ENCODE data around the gene SLC25A1.

Gene SLC25A1

DNA sequence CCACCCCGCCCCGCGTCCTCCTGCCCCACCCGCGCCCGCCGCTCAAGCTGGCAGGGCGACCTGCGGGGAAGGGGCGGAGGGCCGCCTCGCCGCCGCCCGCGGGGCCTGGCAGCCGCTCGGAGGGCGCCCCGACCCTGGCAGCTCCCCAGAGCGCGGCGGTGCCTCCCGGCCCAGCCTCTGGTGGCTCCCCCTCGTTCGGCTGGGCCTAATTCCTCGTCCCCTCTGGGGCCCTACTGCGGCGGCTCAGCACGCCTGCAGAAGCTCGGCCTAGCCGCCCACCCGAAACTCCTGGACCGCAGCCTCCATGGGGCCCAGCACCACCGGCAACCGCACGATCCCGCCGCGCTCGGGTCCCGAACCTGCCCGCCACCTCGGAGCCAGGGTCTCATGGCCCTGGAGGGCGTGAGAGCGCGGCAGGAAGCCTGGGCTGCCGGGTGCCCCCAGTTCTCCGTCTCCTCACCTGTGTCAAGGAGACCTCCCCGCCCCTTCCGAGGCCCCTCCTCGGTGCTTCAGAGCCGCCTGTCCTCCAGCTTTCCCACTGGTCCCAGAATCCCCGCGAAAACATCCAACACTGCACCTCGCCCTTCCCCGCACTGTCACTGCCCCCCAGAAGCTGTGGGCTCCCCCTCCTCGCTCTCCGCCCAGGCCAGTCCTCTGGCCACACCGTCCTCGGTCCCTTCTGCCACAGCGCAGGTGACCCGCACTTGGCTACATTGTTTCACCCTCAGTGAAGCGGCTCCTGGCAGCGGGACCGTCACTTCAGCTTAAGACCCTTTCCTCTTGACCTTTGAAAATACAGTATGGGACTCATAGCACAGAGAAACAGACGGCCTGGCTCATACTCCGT is 27.8 kb downstream of the SLC25A1 start:
- DNase-seq (ENCODE audit: insufficient read length): no peak
- FAIRE-seq: no peak
- no peak for TF ChIP-seq POLR2A (IDR thresholded peaks at IDR 0.05; ENCODE audit: low read depth, low read length)
- no peak for TF ChIP-seq POLR2AphosphoS5 (IDR thresholded peaks at IDR 0.05; ENCODE audit: low read depth, low read length)
- no peak for TF ChIP-seq TAF1 (IDR thresholded peaks at IDR 0.05; ENCODE audit: borderline replicate concordance, low read depth, low read length)

DNA sequence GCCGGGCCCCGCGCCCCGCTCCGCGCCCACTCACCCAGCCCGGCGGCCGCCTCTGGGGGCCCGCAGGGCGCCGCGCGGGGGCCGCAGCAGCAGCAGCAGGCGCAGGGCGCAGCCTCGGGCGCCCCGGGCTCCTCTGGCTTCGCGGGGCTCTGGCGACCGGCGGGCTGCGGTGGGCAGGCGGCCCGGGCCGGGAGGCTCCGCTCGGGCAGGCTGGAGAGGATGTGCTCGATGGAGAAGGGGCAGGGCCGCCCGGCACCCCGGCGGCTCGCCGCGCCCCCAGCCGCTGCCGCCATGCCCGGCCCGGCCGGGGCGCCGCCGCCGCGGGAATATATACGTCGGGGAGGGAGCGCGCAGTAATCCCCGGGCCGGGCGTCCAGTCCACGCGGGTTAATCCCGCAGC is 28.5 kb downstream of the SLC25A1 start, which contains the start of gene GSC2:
GSC2 (minus strand) TSS at position 302 of the 400 bp plus-strand sequence; CDS start at position 293, 9 bp downstream.
- no peak for FAIRE-seq
- TF ChIP-seq POLR2AphosphoS5 (IDR thresholded peaks at IDR 0.05; ENCODE audit: low read depth, low read length) (no peak), POLR2A (IDR thresholded peaks at IDR 0.05; ENCODE audit: low read depth, low read length) (no peak), TAF1 (IDR thresholded peaks at IDR 0.05; ENCODE audit: borderline replicate concordance, low read depth, low read length) (no peak)
- no peak for DNase-seq (ENCODE audit: insufficient read length)

DNA sequence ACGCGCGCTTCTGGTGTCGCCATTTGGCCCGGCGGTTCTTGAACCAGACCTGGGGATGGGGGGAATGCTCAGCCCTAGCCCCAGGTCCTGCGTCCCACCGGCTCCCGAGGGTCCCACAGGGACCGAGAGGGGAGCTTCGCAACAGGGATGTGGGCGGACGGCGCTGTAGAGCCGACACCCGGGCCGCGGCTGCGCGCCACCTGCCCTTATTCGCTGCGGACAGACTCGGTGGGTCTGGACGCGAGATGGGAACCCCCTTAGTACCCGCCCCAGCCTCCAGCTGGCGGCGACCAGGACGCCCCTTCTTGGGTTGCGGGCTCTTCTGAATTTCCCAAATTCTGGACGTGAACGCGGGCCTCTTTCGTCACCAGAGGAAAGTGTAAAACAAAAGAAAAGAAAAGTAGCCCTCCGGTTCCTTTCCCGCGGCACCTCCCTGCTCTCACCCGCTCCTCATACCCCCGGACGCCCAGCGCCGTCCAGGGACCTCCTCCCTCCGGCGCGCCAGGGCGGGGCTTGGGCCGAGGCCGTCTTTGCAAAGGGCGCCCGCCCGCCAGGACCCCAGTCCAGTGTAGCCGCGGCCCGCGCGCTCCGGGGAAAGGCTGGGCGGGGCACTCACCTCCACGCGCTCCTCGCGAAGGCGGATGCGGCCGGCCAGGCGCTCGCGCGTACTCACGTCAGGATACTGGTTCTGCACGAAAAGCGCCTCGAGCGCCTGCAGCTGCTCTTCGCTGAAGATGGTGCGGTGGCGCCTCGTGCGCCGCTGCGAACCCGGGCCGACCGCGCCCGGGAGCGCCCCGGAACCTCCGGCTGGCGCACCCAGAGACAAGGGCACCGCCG is 29.3 kb downstream of the SLC25A1 start:
- no peak for TF ChIP-seq POLR2A (IDR thresholded peaks at IDR 0.05; ENCODE audit: low read depth, low read length)
- TF ChIP-seq TAF1 (IDR thresholded peaks at IDR 0.05; ENCODE audit: borderline replicate concordance, low read depth, low read length): no peak
- TF ChIP-seq POLR2AphosphoS5 (IDR thresholded peaks at IDR 0.05; ENCODE audit: low read depth, low read length): no peak
- FAIRE-seq (no peak), DNase-seq (ENCODE audit: insufficient read length) (no peak)

DNA sequence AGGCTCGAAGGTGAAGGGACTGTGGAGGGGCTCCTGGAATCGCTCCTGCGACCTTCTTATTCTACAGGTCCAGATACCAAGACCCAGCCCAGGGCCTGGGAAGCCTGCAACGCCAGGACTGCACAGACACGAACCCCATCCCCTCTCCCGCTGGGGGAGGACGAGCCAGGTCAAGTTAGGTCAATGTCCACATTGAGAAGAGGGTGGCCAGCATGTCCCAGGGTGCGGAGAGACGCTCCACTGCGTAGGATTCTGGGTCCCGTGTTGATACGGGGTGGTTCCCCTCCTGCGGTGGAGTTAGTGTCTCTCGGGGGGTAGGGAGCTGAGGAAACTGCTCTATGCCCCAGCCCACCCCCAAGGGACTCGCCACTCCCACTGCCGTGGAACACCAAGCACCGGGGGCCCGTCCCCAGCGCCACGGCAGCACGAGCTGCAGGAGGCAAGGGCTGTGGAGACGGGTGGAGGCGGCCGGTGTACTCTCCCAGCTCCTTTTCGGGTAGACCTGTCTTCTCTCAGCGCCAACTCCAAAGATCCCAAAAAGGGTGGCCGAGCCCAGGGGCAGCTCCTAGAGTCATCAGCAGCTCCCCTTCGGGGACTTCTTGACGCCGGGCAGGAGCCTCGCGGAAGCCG is 30.0 kb downstream of the SLC25A1 start:
- no peak for DNase-seq (ENCODE audit: insufficient read length)
- TF ChIP-seq POLR2AphosphoS5 (IDR thresholded peaks at IDR 0.05; ENCODE audit: low read depth, low read length): no peak
- no peak for TF ChIP-seq TAF1 (IDR thresholded peaks at IDR 0.05; ENCODE audit: borderline replicate concordance, low read depth, low read length)
- TF ChIP-seq POLR2A (IDR thresholded peaks at IDR 0.05; ENCODE audit: low read depth, low read length): no peak
- FAIRE-seq: no peak

DNA sequence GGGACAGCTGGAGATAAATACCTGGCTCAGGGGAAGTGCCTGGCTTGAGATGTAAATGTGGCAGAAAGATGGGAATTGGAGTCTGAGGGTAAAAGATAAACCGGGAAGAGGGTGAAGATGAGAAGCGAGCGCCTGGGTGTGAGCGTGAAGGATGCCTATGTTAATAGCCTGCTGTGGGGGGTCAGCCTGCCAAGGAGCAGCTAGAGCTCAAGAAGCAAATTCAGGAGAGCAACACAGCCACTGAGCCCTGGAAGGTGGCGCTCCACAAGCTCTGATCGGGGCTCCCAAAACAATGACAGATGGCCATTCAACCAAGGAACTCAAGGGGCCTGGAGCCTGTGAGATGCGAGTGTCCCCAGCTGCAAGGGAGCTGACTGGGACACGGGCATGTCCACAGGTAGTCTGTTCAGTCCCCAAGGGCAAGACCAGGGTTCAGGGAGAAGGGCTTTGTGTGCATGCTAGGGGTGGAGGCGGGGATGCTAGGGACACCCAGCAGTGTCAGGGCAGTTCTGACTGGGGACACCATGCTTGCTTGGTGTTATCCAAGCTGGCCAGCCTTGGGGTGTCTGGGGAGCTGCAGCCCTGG is 31.2 kb downstream of the SLC25A1 start:
- TF ChIP-seq POLR2AphosphoS5 (IDR thresholded peaks at IDR 0.05; ENCODE audit: low read depth, low read length) (no peak), TAF1 (IDR thresholded peaks at IDR 0.05; ENCODE audit: borderline replicate concordance, low read depth, low read length) (no peak), POLR2A (IDR thresholded peaks at IDR 0.05; ENCODE audit: low read depth, low read length) (no peak)
- no peak for FAIRE-seq
- no peak for DNase-seq (ENCODE audit: insufficient read length)

DNA sequence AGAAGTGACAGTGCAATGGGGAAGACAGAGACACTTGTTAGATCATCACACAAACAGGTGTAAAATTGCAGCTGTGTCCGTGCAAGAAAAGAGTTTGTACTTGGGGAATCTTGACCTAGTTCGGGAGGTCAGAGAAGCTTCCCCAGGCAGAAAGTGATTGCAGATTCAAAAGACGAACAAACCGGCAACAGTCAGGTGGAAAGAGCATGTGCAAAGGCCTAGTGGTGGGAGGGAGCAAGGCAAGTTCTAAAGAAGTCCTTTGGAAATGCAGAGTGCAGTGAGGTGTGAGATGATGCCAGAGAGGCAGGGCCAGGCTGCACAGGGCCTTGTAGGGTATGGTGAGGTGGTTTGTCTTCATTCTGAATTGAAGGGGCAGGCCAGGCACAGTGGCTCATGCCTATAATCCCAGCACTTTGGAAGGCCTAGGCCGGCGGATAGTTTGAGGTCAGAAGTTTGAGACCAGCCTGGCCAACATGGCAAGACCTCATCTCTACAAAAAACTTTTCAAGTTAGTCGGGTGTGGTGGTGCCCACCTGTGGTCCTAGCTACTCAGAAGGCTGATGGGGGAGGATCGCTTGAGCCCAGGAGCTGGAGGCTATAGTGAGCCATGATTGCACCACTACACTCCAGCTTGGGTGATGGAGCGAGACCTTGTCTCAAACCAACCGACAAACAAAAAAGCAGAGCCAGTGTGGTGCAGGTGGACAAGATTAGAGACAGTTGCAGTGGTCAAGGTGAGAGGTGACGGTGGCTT is 32.1 kb downstream of the SLC25A1 start:
- DNase-seq (ENCODE audit: insufficient read length): no peak
- FAIRE-seq: no peak
- TF ChIP-seq POLR2AphosphoS5 (IDR thresholded peaks at IDR 0.05; ENCODE audit: low read depth, low read length): no peak
- TF ChIP-seq TAF1 (IDR thresholded peaks at IDR 0.05; ENCODE audit: borderline replicate concordance, low read depth, low read length): no peak
- no peak for TF ChIP-seq POLR2A (IDR thresholded peaks at IDR 0.05; ENCODE audit: low read depth, low read length)

DNA sequence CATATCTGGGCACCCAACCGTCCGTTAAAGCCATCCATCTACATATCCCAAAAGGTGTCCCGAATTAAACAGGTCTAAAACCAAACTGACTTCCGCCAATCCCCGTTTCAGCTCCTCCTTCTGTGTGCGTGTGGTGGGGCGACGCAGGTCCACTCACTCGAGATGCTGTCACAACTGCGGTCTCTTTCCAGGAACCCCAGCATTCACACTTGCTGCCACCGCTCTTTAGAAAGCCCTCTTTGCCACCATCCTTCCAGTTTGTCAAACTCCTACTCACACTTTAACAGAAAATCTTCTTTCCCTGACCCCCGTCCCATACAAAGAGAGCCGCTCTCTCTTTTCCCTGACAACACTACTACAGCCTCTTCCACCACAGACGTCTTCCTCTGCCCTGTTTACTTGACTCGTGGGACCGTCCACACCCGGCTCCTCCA is 34.6 kb downstream of the SLC25A1 start:
- no peak for DNase-seq (ENCODE audit: insufficient read length)
- no peak for TF ChIP-seq POLR2AphosphoS5 (IDR thresholded peaks at IDR 0.05; ENCODE audit: low read depth, low read length)
- TF ChIP-seq TAF1 (IDR thresholded peaks at IDR 0.05; ENCODE audit: borderline replicate concordance, low read depth, low read length): no peak
- TF ChIP-seq POLR2A (IDR thresholded peaks at IDR 0.05; ENCODE audit: low read depth, low read length): no peak

DNA sequence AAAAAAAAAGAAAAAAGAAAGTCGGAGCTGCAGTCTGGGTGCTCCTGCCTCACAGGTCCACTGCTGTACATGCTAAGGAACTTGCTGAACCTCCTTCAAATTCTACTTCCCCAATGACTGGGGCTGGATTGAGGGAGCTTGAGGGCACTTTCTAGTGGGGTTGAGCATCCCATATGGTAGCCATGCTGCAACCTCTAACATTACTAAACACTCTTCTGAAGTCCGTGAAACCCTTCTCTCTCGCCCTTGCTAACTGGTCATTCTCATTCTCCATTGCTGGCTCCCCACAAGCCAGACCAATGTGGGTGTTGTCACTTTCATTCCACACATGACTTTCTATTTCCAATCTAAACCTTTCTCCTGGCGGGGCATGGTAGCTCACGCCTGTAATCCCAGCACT is 35.3 kb downstream of the SLC25A1 start:
- TF ChIP-seq TAF1 (IDR thresholded peaks at IDR 0.05; ENCODE audit: borderline replicate concordance, low read depth, low read length) (no peak), POLR2A (IDR thresholded peaks at IDR 0.05; ENCODE audit: low read depth, low read length) (no peak), POLR2AphosphoS5 (IDR thresholded peaks at IDR 0.05; ENCODE audit: low read depth, low read length) (no peak)
- FAIRE-seq (no peak), DNase-seq (ENCODE audit: insufficient read length) (no peak)

More for the DNA sequence above, 34.6 kb downstream of the SLC25A1 start:
- FAIRE-seq: no peak

DNA sequence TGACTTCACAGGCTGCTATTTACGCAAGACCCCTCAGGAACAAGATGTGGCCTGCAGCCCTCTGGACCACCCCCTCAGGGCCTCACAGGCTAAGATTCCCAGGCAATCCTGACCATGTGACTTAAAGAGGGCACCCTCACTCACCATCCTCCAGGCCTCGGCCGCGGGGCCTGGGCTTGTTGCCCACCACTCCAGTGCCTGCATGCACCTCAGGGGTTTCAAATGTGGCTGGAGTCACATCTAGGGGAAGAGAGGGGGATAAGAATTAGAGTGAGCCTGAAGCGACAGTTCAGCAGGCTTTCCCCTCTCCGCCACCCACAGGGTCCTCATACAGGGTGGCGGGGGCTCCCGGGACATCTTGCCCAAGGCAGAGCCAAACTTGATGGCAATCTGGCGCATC is 36.1 kb downstream of the SLC25A1 start:
- TF ChIP-seq TAF1 (IDR thresholded peaks at IDR 0.05; ENCODE audit: borderline replicate concordance, low read depth, low read length) (no peak), POLR2AphosphoS5 (IDR thresholded peaks at IDR 0.05; ENCODE audit: low read depth, low read length) (no peak), POLR2A (IDR thresholded peaks at IDR 0.05; ENCODE audit: low read depth, low read length) (no peak)
- FAIRE-seq (no peak), DNase-seq (ENCODE audit: insufficient read length) (no peak)

DNA sequence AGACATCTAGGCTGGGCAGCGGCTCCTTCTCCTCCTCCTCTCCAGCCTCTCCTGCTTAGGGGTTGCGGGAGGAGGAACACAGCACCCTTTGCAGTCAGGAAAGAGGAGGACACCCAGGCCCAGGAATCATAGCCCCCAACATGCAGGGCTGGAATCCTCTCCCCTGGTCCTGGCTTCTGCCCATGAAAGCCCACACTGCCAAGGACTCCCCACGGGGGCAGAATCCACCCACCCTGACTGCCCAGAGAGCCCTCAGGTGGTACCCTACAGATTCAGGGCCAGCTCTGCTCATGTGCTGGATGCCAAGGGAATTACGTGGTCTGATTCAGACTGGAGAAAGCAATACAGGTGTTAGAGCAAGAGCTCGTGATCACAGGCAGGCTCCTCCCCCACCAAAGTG is 38.6 kb downstream of the SLC25A1 start:
- no peak for TF ChIP-seq TAF1 (IDR thresholded peaks at IDR 0.05; ENCODE audit: borderline replicate concordance, low read depth, low read length)
- no peak for TF ChIP-seq POLR2A (IDR thresholded peaks at IDR 0.05; ENCODE audit: low read depth, low read length)
- no peak for TF ChIP-seq POLR2AphosphoS5 (IDR thresholded peaks at IDR 0.05; ENCODE audit: low read depth, low read length)

More for the DNA sequence above, 38.6 kb downstream of the SLC25A1 start:
- DNase-seq (ENCODE audit: insufficient read length): no peak
- FAIRE-seq: no peak

Measured in GM12892 (cell line).